HG02943 (cell line): ENCODE measurements around the gene HEPHL1.
"Not testable (repeated sequence)": the region's sequence is repeated elsewhere in the genome, so short reads cannot be mapped to it uniquely, and the experiment has no call there.

Source experiments
- ATAC-seq: cut with Tn5 transposase; IDR thresholded peaks from one replicate; pipeline ENCODE4 v1.9.1; 2021; ENCODE audit warnings: mild to moderate bottlenecking, low read depth, moderate library complexity; ENCODE audit not compliant: unreplicated experiment

HEPHL1 gene, protein sequence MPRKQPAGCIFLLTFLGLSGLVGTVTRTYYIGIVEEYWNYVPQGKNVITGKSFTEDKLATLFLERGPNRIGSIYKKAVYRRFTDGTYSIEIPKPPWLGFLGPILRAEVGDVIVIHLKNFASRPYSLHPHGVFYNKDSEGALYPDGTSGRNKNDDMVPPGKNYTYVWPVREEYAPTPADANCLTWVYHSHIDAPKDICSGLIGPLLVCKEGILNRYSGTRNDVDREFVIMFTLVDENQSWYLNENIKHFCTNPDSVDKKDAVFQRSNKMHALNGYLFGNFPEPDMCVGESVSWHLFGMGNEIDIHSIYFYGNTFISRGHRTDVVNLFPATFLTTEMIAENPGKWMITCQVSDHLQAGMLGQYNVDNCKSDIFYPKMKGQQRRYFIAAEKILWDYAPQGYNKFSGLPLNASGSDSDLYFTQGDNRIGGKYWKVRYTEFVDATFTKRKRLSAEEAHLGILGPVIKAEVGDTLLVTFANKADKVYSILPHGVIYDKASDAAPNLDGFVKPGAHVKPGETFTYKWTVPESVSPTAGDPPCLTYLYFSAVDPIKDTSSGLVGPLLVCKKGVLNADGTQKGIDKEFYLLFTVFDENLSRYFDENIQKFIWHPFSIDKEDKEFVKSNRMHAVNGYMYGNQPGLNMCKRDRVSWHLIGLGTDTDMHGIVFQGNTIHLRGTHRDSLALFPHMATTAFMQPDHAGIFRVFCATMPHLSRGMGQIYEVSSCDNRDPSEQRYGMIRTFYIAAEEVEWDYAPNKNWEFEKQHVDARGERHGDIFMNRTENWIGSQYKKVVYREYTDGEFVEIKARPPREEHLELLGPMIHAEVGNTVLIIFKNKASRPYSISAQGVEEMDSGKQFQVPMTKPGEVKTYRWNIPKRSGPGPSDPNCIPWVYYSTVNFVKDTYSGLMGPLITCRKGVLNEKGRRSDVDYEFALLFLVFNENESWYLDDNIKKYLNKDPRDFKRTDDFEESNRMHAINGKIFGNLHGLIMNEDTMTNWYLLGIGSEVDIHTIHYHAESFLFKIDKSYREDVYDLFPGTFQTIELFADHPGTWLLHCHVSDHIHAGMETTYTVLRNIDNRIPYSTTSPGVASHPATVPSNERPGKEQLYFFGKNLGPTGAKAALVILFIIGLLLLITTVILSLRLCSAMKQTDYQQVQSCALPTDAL

DNA sequence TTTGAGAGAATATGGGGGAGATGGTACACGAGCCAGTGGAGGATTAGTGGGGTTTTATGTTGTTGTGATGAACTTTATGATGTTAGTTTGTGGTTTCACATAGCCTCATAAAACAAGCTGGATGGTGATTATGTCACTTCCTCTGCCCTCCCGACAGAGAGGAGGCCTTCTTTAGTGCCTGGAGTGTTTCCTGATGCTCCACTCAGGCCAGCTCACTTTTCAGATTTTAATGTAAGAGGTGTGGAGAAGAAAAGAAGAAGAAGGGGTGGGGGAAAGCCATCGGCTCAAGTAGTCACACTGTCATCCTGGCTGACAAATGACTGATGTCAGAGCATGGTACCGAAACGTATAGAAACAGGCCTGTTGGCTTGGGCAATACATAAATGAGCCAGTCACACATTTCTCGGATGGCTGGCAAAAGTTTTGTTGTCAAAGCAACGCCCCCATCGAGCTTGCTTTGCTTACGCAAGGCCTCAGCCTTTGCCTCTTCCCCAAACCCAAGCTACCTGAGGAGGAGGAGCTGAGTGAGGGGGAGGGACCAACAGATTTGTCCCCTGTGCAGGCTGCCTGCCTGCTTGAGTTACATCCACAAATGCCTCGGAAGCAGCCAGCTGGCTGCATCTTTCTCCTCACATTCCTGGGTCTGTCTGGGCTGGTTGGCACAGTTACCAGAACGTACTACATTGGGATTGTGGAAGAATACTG, at the start of gene HEPHL1:
Gene HEPHL1, plus strand, starts transcription at position 578 of the 705 bp plus-strand sequence. Its CDS starts 15 bp downstream, at position 593.
- no peak for ATAC-seq

DNA sequence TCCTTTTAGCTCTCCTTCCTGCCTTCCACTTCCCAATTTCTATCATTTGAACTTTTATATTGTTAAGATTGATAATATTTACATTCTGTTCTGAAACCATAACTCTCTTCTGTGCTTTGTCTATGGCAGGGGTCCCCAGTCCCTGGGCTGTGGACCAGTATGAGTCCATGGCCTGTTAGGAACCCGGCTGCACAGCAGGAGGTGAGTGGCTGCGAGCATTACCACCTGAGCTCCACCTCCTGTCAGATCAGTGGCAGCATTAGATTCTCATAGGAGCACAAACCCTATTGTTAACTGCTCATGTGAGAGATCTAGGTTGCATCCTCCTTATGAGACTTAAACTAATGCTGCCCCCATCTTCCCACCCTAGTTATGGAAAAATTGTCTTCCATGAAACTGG, 48.4 kb upstream of the HEPHL1 start:
- ATAC-seq: no peak

DNA sequence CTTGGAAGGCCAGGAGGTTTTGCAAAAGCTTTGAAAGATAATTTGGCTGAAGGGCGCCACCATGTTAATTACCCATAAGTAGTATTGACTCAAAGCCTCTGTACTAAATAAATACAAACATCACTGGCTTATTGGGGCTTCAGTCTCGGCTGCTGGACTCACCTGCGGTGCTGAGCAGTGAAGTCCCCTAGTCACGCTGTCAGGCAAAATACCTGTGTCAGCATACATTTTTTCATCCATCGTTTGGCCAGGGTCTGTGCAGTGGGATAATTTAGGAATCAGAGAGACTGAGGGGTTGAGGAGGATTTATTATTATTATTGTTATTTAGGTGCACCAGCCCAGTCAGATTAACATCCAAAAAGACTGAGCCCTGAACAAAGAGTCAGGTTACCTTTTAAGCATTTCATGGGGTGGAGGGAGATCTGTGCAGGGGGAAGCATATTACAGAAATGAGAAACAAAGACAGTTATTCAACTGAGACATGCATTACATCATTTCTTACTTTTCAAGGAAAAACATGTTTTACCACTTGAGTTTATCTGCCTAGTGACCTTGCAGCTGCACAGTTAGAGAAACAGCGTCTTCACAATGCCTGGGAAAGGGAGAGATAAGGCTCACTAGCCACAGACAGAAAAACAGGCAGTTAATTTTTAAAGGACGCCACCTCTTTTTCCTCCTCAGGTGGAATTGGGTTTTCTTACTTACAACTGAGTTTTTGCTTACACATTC, 47.7 kb upstream of the HEPHL1 start:
- not testable (repeated sequence) for ATAC-seq

DNA sequence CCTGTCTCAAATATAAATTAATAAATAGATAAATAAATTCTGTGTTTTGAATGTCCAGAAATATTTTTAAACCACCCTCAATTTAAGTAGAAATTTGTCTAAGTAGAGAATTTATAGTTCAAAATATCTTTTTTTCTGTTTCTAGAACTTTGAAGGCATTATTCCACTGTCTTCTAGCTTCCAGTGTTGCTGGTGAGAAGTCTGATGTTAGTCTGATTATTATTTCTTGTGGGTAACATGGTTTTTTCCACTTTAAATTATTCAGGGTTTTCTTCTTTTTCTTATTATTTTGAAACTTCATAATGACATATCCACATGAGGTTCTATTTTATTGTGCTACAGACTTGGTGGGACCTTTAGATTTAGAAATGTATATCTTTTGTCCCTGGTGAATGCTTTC, 46.4 kb upstream of the HEPHL1 start:
- no peak for ATAC-seq

DNA sequence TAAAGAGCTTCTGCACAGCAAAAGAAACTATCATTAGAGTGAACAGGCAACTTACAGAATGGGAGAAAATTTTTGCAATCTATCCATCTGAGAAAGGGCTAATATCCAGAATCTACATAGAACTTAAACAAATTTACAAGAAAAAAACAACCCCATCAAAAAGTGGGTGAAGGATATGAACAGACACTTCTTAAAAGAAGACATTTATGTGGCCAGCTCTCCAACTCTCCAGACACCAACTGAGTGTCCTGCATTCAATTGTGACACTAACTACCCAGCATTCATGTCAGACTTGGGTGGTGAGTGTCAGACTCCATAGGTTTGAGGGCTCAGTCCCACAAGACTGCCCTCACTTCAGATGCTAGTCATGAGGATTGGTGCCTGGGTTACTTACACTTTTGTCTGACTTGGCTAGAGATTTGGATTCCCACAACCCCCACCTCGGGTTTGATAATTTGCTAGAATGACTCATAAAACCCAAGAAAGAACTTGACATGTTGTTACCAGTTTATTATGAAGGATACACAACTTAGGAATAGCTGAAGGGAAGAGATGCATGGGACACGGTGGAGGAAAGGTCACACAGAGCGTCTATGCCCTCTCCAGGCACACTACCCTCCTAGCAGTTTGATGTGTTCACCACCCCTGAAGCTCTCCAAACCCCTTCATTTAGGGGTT, 44.4 kb upstream of the HEPHL1 start:
- not testable (repeated sequence) for ATAC-seq

DNA sequence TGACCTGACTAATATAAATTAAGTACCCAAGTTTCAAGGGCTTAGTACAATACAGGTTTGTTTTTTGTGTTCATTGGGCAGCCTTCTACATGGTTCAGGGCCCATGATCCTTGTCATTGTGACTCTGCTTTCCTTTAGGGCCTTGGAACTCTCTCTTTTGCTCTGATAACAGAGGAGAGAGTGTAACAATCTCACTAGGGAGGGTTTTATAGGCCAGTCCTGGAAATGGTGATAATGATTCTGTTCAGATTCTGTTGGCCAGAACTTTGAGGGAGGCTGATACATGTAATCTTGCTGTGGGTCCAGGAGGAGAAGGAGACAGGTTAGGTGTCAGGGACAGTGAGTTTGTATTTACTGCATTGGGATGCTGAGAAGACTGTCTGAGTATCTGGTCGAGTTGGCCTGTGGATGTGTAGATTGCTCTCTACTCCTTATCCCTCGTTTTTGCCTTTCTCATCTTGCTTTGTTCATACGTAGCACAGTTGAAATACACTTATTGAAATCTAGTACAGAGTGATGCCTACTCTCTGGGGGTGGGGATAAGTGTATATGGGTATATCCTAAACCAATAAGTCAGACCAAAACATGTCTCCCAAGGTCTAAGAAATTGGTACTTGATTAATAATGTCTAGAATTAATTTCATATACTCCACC, 37.5 kb upstream of the HEPHL1 start:
- no peak for ATAC-seq

DNA sequence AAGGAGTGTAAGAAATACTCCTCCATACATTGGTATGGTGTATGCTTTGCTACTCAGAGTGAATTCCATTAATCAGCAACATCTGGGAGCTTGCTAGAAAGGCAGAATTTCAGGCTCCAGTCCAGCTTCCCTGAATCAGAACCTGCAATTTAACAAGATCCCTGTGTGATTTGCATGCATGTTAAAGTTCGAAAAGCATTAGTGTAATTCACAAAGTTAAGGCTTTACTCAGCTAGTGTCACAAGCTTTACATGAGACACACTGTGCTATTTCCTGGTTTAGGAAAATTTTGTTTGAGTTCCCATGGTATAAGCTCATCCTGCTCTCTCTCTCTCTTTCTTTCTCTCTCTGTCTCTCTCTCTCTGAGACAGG, 37.0 kb upstream of the HEPHL1 start:
- no peak for ATAC-seq

DNA sequence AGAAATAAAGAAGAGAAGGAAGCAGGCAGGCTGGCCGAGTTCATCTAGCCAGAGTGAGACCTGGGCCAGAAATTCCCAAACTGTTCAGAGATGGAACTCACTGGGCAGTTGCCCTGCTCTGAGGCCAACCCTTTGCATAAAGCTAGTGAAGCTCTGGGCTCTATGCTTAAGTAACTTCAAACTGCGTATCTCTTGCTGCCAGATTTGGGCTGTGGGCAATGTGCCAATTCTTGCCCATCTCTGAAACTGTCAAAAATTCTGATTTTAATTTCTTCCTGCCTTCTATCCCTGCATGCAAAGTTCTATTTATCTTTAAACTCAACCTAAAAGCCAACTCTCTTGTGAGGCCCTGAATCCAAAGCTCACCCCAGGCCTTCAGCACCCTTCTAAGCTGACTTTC, 36.2 kb upstream of the HEPHL1 start:
- no peak for ATAC-seq

DNA sequence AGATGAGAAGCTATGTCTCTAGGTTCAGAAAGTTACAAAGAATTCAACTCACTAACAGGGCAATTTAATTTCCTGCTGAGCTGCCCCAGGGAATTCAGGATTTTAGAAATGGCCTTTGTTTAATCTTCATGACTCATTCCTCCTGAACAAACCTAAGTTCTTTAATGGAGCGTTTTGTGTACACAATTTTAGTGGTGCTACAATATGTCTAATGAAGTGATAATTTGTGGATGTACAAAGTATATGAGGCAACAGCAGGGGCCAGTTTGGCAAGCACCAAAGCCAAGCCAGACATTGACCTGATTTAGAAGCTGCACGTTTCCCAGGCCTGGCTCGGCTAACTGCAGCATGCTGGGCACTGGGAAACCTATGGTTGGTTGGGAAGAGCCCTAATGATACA, 34.4 kb upstream of the HEPHL1 start:
- no peak for ATAC-seq

DNA sequence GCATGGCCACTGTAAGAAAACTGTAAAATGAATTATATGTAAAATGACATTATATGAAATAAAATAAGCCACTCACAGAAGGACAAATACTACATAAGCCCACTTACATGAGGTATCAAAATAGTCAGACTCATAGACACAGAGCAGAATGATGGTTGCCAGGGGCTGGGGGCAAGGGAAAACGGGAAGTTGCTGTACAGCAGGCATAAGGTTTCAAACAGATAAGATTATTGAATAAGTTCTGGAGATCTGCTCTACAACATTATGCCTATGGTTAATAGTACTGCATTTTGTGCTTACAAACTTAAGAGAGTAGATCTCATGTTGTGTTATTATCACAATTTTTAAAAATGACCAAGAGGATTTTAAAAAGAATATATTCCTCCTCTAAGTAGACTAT, 32.7 kb upstream of the HEPHL1 start:
- ATAC-seq: no peak

DNA sequence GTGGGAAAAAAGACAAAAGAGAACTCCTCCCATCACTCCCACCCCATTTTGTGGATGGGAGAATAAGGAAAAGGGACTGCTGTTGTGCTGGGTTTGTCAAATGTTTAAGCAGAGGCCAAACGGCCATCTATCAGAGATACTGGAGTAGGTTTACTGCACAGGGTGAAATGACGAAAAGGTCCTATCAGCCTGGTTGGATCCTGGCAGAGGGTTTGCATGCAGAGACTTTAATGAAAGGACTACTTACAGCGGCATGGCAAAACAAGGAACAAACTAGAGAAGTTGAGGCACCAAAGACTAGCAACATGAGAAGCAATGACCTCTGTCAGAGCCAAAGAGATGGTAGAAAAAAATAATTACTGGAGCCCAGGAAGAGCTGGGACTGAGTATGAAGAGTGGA, 32.2 kb upstream of the HEPHL1 start:
- no peak for ATAC-seq

DNA sequence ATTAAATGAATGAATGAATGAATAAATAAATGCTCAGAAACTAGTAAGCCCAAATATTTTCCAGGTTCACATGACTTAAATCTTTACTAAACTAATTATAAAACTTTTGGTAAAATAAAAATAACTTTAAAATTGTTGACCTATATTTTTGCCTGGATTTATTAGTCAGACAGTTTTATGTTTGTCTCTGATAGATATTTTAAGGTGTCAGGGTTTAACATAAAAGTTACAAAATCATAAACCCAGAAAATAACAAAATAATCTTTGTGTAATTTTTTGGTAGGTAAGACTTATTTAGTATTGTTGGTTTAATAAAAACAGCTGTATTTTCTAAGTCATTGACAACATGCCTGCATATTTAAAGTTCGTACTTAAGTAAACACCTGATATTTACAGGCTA, 27.4 kb upstream of the HEPHL1 start:
- no peak for ATAC-seq

DNA sequence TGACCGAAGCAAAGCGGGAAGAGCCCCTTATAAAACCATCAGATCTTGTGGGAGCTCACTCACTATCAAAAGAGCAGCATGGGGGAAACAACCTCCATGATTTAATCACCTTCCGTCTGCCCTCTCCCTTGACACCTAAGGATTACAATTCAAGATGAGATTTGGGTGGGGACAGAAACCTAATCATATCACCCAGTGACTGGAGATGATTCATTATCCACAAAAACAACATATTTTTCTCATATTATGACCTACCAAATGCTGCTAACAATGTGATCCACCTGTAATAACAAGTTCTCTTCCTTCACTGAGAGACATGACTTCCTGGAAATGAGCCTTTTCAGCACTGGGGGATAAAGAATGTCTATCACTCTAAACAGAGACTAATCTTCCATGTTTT, 23.4 kb upstream of the HEPHL1 start:
- ATAC-seq: no peak

DNA sequence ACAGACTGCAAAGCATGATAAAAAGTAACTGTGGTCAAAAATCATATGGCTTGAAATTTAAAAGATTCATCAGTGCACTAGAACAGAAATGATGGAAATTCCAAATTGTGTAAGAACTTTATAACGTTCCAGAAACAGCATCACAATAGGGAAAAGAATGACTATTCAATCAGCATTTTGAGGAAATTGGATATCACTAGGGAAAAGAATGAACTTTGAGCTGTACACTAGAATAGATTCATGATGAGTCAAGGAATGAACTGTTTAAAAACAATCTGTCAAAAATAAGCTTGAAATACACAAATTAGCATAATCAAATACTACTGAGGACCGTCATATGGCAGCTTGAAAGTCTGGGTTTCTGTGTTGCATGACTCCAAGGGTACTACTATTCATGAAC, 20.5 kb upstream of the HEPHL1 start:
- ATAC-seq: no peak

DNA sequence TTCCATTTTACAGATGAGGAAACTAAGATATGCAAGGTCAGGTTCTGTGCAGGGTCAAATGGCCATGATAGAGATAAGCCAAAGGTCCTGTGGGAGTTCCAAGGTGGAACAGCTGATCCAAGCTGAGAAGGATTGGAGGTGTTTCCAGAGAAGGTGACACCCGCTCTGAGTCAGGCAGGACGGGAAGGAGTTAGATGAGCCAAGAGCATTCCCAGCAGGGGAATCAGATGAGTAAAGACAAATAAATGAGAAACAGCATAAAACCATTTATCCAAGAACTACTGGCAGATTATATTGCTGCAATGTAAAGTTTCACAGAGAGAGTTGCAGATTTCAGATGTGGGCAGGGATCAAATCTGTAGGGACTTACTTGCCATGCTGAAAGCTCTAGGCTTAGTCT, 18.9 kb upstream of the HEPHL1 start:
- no peak for ATAC-seq

DNA sequence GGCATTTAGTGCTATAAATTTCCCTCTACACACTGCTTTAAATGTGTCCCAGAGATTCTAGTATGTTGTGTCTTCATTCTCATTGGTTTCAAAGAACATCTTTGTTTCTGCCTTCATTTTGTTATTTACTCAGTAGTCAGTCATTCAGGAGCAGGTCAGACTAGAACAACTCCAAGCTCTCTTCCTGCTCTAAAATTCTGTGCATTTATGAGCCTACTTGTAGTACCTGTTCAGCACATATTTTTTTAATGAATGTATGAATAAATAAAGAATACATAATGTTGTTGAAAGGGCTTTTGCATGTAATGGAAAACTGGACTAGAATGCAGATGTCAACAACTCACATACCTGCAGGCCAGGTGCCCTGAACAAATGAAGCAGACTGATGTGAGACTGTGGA, 13.7 kb upstream of the HEPHL1 start:
- ATAC-seq: no peak

DNA sequence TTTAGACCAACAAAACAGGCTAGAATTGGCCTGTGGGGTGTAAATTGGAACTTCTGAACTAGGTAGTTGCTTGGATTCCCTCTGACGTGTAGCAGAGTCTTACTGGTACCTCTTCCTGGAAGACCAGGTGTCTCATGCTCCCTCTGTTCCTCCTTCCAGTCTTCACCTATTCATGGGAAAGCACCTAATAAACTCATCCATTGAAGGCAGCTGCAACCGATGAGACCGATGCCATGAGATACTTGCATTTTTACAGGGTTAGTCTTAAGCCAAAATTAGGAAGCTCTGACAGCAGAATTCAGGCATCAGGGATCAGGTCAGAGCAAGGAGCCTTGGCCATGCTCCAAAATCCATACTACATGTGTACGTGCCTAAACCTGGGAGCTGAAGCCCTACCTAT, 13.2 kb upstream of the HEPHL1 start:
- no peak for ATAC-seq

DNA sequence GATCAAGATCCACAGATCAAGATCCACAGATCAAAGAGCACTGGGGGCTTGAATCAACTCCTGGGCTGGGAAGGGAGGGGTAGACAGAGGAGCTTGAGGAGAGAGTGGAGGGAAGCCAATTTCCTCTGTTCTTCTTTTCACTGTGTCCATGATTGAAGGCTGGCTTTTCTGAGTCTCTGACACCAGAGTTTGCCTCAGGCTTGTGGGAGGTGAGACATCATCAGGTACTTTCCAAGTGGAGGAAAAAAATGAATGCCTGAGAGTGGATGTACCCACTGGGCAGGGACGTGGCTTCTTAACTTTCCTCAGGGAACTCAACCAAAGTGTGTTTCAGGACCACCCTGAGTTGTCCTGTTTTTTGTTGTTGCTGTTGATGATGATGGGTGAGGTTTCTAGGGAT, 11.0 kb upstream of the HEPHL1 start:
- ATAC-seq: no peak

DNA sequence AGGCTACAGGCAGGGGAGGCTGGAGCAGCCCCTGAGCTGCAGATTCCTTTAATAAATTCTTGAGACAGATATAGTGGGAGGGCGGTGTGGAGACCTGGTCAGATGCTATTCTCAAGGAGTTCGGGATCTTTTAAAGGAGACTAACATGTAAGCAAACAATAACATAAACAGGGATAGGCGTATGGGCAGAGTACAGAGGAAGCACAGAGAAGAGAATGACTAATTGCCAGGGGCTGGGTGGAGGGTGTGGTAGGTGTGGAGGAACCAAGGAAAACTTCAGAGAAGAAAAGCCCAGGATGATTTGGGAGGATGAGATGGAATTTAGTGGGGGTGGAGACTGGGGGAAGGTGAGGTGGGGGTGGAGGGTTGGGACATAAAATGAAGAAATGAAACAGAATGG, 9.7 kb upstream of the HEPHL1 start:
- ATAC-seq: no peak
